ENCODE results near the gene COPB2. TPM values are rescaled to one million over a fixed set of nuclear protein-coding genes. Genes with fewer than 3 reads are reported as not detected.
A peak's percentile ranks its signal among the peaks of the same experiment; 100 is the strongest.

Gene COPB2
- total and polyA plus RNA-seq, 2 of the 4 experiments (the other 2 are of a cell fraction), result 179 to 363 TPM

GRCh38 chr3:139307601-139308555 lies 81.6 kb downstream of the COPB2 start:
- Histone ChIP-seq H3K9me3 (ENCODE audit: control insufficient read depth, insufficient read depth, low read length) (no peaks in the 10 kb centered on the region), H4K20me1 (ENCODE audit: insufficient read depth, low read length) (no peaks in the 10 kb centered on the region), H2AK9ac (replicated peaks; ENCODE audit: low read depth, low read length, poor library complexity) (peak overlapping the region; percentile 37), H3K18ac (ENCODE audit: low read depth, low read length) (peak overlapping the region; percentile 54), H3K4me3 (ENCODE audit: insufficient read depth, low read depth, low read length) (no peak overlapping the region), H3K9ac (ENCODE audit: low read depth, low read length) (no peak overlapping the region), H3K79me1 (ENCODE audit: low read depth in 1 of 2, low read length in 2 of 2) (no peaks in the 10 kb centered on the region; a peak in 1 of 4 replicates), H3K56ac (ENCODE audit: extremely low read depth, insufficient read depth, low read length) (no peak overlapping the region), H2BK20ac (ENCODE audit: low read depth, low read length) (peak overlapping the region; percentile 94), H4K5ac (ENCODE audit: low read depth, low read length) (peak overlapping the region; percentile 47; the same call in 1 of the 2 replicates), H2BK15ac (ENCODE audit: low read depth, low read length) (peak overlapping the region; percentile 29; the same call in 1 of the 3 replicates), H3K23ac (ENCODE audit: low read depth, low read length) (peak overlapping the region; percentile 52; the same call in 1 of the 2 replicates), H3K27ac (ENCODE audit: insufficient read depth, low read length) (no peak overlapping the region), H3K14ac (replicated peaks; ENCODE audit: low read depth, low read length) (peak overlapping the region; percentile 71), H2BK120ac (ENCODE audit: low read depth, low read length) (peak overlapping the region; percentile 82), H4K91ac (ENCODE audit: insufficient read depth, low read depth, low read length) (peak overlapping the region; percentile 70; the same call in 1 of the 2 replicates), H3K27me3 (ENCODE audit: control insufficient read depth, insufficient read depth, low read length) (no peaks in the 10 kb centered on the region), H3K36me3 (ENCODE audit: control insufficient read depth, insufficient read depth, low read length) (no peaks in the 10 kb centered on the region), H2BK5ac (ENCODE audit: low read depth, low read length, poor library complexity, severe bottlenecking) (peak overlapping the region; percentile 35), H3K4me1 (ENCODE audit: control insufficient read depth, insufficient read depth, low read length) (peaks cover 33% of the 10 kb centered on the region), H2AFZ (replicated peaks; ENCODE audit: low read length, poor library complexity) (peak overlapping the region; percentile 60), H3K9me1 (ENCODE audit: insufficient read depth, low read length) (peaks cover 44% of the 10 kb centered on the region), H4K8ac (ENCODE audit: low read depth in 2 of 2, low read length in 2 of 2) (peak overlapping the region in 1 of 2 experiments; percentile 47; a peak in 2 of 4 replicates), H3K4ac (ENCODE audit: low read depth, low read length) (peak overlapping the region; percentile 83), H3K4me2 (ENCODE audit: low read depth, low read length) (no peak overlapping the region), H2AK5ac (ENCODE audit: low read depth, low read length) (peak overlapping the region; percentile 76)
- BruUV-seq (replicated peaks), result no TSS peak
- no peak for ATAC-seq (ENCODE audit: low read depth)
- WGBS, 2 experiments (ENCODE audit: extremely low coverage in 2 of 2, insufficient read length in 1 of 2), result 80% methylated on average over 1 of the region's 6 CpGs; no CpG with 5 or more reads in 1 of the 2 experiments
- in situ Hi-C loops (cut with MboI; ENCODE audit: low sequenced_read_pairs) (no loop called here), dilution Hi-C loops (cut with HindIII; ENCODE audit: low sequenced_read_pairs, unreplicated experiment) (no loop called here), intact Hi-C loops (cut with micrococcal nuclease) (no loop called here)
- ChIA-PET CTCF (interaction anchor here (1.3 kb wide), 1 partner anchor 21 kb away, joined by 3 read pairs; no protein-coding TSS in a partner anchor), POLR2A (ENCODE audit: unreplicated experiment) (no interaction called here)
- DNase-seq, result no peak
- TF ChIP-seq CTCF (conservative IDR thresholded peaks at IDR 0.05; ENCODE audit: low read depth, low read length), result no peak
- no peak for TF ChIP-seq SMC3 (IDR thresholded peaks at IDR 0.05; ENCODE audit: low read depth, low read length)
- TF ChIP-seq CHD1 (IDR thresholded peaks at IDR 0.05; ENCODE audit: low read depth, low read length), result no peak
- no peak for TF ChIP-seq RFX5 (IDR thresholded peaks at IDR 0.05; ENCODE audit: low read depth, low read length)
- TF ChIP-seq ELK1 (IDR thresholded peaks at IDR 0.05; ENCODE audit: borderline replicate concordance, low read depth, low read length), result no peak
- TF ChIP-seq USF2 (IDR thresholded peaks at IDR 0.05; ENCODE audit: low read depth, low read length), result no peak
- TF ChIP-seq POLR2A (IDR thresholded peaks at IDR 0.05; ENCODE audit: low read depth, low read length), result no peak
- TF ChIP-seq RCOR1 (IDR thresholded peaks at IDR 0.05; ENCODE audit: insufficient replicate concordance, low read length), result no peak
